ENCODE results near the gene EFHC1.

- TF ChIP-seq CTCF (IDR thresholded peaks at IDR 0.05; ENCODE audit: low read depth, low read length, missing input control) (no peak), ATF3 (IDR thresholded peaks at IDR 0.05) (no peak), REST (IDR thresholded peaks at IDR 0.05) (no peak), JUND (IDR thresholded peaks at IDR 0.05) (no peak), TAF1 (conservative IDR thresholded peaks at IDR 0.05) (no peak), HNF4A (conservative IDR thresholded peaks at IDR 0.05) (no peak), GABPA (IDR thresholded peaks at IDR 0.05 in 1 of 2, conservative IDR thresholded peaks at IDR 0.05 in 1 of 2) (no peak), ZBTB33 (IDR thresholded peaks at IDR 0.05) (no peak), MAX (IDR thresholded peaks at IDR 0.05) (no peak), RXRA (IDR thresholded peaks at IDR 0.05) (no peak), RAD21 (IDR thresholded peaks at IDR 0.05) (no peak), EGR1 (IDR thresholded peaks at IDR 0.05; ENCODE audit: low read depth in 2 of 2) (no peak), SP1 (IDR thresholded peaks at IDR 0.05) (no peak)
Observed at GRCh38 chr6:52535711-52536423, 115.7 kb downstream of the EFHC1 start.
